NCI-H1436 treated with DMSO at 0.1 percent for 48 hours (cell line): ENCODE measurements around the gene PRKD1.

Source experiments
- DNase-seq: peaks from one replicate; lab custom pipeline; 2025; lab: John Stamatoyannopoulos, UW

Gene PRKD1

DNA sequence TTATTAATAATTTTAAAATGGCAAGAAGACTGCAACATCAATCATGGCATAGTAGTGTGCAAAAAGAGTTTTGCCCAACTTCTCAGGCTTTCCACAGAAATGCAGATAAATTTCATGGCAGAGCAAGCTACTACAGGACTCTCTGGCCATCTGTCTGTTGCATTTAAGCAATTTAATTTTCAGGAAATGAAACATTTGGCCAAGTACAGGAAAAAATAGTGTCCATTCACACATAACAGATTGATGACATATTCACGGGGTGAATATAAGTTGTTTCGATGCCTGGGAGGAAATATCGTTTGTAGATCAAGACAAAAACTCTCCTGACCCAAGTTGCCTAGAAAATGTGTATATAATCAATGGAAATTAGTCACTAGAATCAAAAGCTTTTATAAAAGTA is 324.0 kb downstream of the PRKD1 start:
- no peak for DNase-seq

DNA sequence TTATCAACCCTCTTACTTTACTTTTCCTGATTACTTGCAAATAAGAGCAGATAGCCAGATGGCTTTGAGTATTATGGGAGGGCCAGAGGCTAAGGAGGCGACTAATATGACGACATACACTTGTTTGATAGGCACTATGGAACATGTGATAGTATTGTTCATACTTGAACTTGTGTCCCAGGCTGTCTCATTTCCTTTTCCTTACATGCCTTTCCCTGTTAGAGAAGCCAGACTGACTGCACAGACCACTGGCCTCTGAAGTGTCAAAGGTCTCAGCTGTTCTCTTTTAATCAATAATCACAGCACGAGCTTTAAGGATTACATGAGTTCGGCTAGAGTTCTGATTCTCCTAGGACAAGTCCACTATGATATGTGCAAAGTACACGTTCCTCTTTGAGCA is 326.0 kb downstream of the PRKD1 start:
- DNase-seq: no peak

DNA sequence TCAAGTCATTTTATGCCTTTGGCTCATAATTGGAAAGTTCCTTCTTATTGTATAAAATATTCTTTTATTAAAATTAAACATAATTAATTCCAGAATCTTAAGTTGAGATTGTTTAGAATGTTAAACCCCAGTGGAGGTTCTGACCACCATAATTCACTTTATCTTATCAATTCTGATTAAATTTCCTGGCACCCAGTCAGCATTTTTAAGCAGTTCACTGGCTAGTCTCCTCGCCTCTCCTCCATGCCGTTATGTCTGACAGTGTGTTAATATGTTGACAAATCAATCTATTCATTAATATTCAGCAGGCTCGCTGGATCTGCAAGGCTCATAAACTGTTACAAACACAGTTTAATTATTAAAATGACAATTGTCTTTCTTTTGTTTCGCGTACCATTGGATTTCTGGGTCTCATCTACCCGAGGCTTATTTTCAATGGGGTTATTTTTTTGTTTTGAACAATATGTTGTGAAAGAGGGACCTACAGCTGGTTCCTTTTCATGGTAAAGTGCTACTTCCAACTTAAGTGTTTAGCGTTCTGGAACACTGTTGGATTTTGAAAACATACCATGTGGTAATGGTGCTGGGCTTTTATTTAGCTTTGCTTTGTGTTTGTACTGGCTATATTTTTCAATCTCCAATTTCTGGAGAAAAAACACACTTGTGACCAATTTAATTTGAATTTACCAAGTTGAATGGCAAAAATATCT is 339.7 kb downstream of the PRKD1 start:
- no peak for DNase-seq

DNA sequence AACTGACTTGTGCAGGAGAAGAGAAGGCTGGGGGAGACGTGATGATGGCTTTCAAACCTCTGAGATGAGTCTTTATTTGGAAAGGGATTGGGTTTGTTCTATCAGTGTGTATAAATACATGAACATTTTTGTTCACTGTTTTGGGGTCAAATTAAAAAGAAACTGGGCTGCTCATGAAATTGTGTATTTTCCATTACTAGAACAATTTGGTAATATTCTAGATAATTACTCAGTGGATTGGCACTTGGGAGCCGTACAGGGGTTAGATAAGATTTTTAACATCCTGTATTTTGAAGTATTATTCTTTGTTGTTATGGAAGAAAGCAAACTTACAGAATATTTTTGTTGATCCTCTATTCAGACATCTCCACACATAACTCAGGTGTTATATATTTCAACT is 340.6 kb downstream of the PRKD1 start:
- DNase-seq: no peak

DNA sequence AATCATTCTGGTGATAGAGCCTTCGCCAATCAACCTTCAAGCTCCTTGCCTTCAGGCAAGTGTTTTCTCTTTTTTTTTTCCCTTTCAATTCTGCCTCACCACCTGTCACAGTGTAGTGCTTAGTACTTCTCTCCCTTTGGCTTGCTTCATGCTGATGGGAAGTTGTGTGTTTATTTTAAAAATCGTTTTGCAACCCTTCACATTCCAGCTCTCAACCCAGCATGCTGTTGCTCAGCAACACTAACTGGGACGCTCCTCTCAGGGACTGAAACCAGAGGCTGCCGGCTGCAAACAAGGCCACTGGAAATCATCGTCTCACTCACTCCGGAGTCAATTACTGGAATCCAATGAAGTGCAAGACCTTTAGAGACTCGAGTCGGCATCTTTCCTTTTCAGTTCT is 342.7 kb downstream of the PRKD1 start:
- DNase-seq: peak; percentile 78

DNA sequence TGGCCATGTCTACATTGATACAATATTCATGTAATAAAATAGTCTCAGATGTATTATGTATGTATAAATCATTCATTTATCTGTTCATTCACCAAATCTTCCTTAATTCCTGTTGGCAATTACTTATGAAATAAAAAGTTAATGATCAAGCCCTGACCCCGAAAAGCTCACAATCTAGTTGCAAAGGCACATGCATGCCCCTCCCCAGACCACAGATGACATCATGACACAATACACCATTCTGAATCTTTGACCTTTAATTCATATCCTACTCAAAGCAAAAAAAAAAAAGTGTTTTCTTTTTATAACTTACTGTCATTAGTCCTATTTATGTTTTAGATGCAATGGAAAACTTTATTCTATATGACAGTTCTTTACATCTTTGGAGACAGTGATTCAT is 346.9 kb downstream of the PRKD1 start:
- no peak for DNase-seq

DNA sequence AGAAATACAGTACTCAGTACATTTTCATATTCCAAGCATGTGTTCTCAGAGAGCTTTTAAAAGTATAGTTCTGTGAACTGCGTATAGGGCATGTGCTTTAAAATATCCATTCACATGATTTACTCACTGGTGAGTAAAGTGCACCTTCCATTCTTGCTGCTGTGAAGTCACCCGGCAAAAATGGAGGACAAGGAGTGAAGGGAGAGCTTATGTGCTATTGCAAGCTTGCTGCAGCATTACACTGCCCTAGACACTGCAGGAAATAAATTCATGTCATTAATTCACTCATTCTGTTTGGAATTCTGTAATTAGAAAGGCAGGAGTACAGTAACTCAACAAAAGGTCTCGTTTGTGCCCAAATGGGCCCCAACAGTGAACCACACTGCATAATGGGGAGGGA is 347.8 kb downstream of the PRKD1 start:
- no peak for DNase-seq

DNA sequence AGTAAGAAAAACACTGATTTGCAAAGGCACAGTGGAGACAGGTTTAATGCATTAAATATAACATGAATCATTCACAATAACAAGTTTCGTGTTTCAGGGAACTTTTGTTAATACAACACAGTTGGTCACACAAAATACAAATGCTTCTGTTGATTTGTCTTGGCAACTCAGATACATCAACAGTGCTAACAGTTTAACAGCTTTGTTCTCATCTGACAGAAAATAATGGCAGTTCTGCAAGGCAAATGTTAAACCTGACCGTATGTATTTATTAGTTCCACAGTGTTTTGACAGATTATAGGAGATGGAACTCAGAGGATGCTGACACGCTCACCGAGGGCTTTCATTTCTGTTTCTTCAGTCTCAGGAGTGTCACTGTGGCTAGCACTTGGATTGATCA is 350.7 kb downstream of the PRKD1 start:
- DNase-seq: no peak

DNA sequence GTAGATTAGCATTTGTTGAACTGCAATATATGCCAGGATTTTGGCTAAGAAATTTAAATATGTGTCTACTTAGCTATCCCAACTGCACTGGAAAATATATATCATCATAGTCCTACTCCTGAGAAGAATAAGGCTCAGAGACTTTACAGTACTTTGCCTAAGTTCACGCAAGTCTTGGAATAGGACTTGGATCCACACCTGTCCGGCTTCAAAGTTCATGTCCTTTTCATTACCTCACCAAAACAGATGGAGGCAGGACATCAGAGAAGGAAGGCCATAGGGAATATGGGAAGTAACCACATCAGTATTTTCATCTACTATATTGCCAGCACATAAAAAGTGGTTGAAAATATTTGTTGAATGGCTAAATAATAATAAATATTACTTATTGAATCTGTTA is 358.5 kb downstream of the PRKD1 start:
- no peak for DNase-seq

DNA sequence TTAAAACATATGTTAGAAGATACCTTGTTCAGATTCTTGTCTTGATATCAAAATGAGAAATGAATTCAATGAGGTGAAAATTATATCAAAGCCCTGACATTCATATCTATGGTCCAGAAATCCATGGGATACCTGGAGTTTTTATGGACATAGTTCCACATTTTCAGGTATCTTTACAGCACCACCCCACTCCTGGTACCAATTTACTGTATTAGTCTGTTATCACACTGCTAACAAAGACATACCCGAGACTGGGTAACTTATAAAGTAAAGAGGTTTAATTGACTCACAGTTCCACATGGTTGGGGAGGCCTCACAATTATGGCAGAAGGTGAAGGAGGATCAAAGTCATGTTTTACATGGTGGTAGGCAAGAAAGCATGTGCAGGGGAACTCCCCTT is 361.5 kb downstream of the PRKD1 start:
- DNase-seq: no peak

DNA sequence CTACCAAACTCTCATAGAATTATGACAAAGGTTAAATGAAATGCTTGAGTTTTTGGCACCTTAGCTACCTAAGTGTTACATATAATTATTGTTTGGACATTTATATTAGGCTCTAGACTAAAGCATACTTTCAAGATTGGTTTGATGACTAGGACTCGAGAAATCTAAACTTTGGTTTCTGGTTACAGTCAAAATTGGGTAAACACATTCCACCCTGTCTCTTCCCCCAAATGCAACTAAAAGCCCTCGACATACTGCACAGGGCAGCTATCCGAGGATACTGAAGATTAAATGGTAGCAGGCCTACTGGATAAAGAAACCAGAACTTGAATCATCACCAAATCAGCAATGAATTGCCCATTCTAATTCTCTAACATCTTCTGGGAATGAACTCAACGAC is 369.1 kb downstream of the PRKD1 start:
- DNase-seq: no peak

DNA sequence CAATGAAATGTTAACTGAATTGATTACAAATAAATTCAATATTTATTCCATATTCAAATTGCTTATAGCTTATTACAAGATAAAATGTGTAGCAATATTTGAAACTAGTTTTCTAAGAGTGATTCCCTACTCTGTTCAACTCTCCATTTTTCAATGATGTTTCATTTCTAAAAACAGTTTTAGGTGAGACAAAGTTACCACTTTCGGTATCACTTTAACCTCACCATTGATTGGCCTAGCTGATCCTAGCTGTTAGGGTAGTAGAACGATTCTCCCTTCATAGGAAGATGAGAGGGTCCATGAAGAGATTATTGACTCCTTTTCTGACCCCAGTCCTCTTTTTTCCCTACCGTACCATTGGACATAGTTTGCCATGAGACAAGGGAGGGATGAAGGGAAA is 373.3 kb downstream of the PRKD1 start:
- no peak for DNase-seq

DNA sequence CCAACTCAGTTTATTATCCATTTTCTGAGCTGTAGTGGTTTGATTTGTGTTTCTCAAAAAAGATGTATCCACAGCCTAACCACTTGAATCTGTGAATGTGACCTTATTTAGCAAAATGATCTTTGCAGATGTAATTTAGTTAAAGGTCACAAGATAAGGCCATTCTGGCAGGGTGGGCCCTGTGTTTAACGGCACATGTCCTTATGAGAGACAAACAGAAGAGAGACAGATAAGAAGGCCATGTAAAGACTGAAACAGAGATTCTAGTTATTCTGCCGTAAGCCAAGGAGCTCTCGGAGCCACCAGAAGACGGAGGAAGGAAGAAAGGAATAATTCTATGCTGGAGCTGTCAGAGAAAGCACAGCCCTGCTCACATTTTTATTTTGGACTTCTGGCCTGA is 374.2 kb downstream of the PRKD1 start:
- no peak for DNase-seq

DNA sequence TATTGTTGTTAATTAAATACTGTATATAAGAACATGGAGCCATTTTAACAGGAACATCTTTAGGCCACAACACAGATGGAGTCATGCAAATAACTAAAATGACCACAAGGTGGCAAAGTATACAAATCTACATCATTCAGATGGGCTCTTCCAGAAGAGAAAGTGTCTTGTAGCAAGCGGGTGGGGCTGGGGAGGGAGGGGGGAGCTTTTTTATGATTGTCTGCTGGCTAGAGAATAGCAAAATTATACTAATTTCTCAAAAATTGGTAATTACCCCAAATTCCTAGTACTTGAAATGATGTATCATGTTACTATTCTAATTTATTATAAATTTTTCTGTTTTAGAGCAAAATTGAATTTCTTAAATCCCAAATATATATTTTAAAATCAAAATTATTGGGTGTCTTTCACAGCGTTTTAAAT is 378.7 kb downstream of the PRKD1 start:
- peak; percentile 48 for DNase-seq

DNA sequence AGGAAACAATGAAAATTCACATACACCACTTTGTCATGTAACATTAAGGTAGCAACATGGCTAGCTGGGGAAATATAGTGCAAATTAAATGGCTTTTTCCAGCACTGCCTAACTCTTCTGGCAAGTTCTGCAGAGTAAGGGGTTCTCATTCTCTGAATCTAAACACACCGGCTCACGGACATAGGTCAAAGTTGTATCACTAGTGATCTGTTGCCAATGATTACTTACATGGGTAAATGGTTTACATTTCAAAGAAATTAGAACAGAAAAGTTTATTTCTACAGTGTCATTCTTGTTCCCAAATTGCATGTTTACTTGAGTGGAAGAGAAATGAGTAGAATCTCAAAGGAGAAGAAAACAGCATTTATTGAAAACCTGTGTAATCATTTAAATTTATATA is 381.9 kb downstream of the PRKD1 start:
- DNase-seq: no peak

DNA sequence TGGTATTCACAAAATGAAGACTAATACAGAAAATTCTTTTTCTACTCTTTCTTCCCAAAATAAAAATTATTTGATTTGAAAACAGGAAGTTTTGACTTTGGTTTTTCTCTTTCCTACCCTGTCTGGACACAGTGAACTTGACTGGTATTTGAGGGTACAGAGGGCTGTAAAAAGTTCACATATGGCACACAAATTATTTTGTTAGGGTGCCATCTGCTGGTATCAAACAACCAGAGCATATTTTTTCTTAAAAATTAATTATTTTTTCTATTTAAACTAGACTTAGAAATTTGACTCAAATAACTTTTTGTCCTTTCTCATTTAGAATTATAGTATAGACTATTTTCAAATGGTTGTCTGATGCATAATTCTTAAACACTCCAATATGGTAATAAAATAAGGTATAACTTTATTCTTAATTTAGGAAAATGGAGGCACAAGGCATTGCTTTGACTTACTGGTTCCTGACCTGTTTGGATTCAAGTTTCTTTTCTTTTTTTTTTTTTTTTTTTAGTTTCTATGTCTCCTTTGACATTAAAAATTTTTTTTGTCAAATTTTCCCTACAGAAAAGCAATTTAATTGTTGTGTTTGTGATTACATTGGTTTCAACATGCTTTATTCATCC is 390.6 kb downstream of the PRKD1 start:
- DNase-seq: no peak

DNA sequence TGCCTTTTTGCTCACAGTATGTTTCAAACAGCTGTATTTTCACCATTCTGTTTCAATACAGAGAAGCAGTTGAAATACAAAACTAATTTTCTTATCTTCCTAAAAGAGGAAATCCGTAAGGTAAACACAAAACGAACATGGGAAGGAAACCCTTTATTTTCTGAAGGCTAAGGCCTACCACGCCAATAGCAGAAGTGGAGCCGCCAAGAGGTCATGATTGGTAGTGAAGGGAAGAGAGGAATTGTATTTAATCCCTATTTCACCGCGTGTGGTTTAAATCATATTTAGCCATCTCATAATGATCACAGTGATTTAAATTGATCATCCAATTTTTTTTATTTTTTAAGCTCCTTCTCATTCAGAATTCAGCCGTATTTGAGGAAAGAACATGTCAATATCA is 398.2 kb downstream of the PRKD1 start:
- no peak for DNase-seq

DNA sequence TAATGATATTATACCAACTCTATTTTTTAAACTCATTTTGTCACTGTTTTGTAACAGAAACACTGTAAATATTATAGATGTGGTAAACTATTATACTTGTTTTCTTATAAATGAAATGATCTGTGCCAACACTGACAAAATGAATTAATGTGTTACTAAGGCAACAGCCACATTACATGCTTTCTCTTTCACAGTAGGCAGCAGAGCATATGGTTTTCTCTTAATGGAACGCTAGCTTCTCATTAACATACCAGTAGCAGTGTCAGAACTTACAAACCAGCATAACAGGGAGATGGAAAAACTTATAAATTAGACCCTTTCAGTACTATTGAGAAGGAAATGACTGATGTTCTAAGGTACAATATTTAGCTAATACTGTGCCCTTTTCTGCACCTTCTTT is 398.8 kb downstream of the PRKD1 start:
- DNase-seq: no peak

DNA sequence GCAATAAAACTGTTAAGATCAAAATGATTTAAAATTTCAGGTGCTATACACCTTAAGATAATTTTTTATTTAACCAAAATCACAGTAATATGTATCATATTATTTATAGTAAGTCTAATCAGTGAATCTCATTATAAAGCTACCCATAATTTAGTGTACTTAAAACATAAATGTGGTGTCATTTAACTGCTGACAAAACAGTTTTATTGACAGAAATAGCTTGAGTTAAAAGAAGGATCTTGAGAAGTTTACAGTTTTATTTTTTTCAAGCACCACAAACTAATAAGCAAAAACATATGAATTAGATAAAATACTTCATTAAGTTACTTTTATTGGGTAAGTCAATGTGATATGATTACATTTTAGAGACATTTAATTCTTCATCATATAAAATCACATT is 400.4 kb downstream of the PRKD1 start:
- no peak for DNase-seq
